SKM-1 (cell line): ENCODE results near the gene IBA57.

Source experiments
- DNase-seq: peaks from one replicate; lab custom pipeline; 2025; ENCODE audit not compliant: unreplicated experiment; lab: John Stamatoyannopoulos, UW

Gene IBA57

GRCh38 chr1:228165372-228166169 lies at the start of gene IBA57:
TSS of gene IBA57 (plus strand) at chr1:228165804. CDS start at chr1:228165817, 13 bp downstream.
- peak; percentile 99 for DNase-seq

GRCh38 chr1:228117335-228117734 lies 48.3 kb upstream of the IBA57 start:
- no peak for DNase-seq

GRCh38 chr1:228118040-228118439 lies 47.6 kb upstream of the IBA57 start:
- DNase-seq: no peak

- DNase-seq: no peak
Observed at GRCh38 chr1:228120351-228120750, 45.3 kb upstream of the IBA57 start.

GRCh38 chr1:228120857-228121489 lies 44.6 kb upstream of the IBA57 start:
- no peak for DNase-seq

- no peak for DNase-seq
Observed at GRCh38 chr1:228122921-228123441, 42.6 kb upstream of the IBA57 start.

- no peak for DNase-seq
Observed at GRCh38 chr1:228123505-228123904, 42.1 kb upstream of the IBA57 start.

- no peak for DNase-seq
Observed at GRCh38 chr1:228125185-228125584, 40.4 kb upstream of the IBA57 start.

GRCh38 chr1:228131766-228132165 lies 33.8 kb upstream of the IBA57 start:
- DNase-seq: no peak

GRCh38 chr1:228134591-228134990 lies 31.0 kb upstream of the IBA57 start:
- no peak for DNase-seq

- no peak for DNase-seq
Observed at GRCh38 chr1:228136901-228137300, 28.7 kb upstream of the IBA57 start.

- no peak for DNase-seq
Observed at GRCh38 chr1:228139406-228139930, 26.1 kb upstream of the IBA57 start.

- peak; percentile 100 for DNase-seq
Observed at GRCh38 chr1:228139931-228140723, 25.5 kb upstream of the IBA57 start, which contains the start of gene GUK1. TSS of gene GUK1 (plus strand) at chr1:228140279. CDS start at chr1:228140303, 24 bp downstream.

- DNase-seq: no peak
Observed at GRCh38 chr1:228140724-228141225, 24.8 kb upstream of the IBA57 start.

GRCh38 chr1:228141226-228142044 lies 24.2 kb upstream of the IBA57 start:
- no peak for DNase-seq

- no peak for DNase-seq
Observed at GRCh38 chr1:228142155-228142691, 23.4 kb upstream of the IBA57 start.

GRCh38 chr1:228142701-228143136 lies 22.9 kb upstream of the IBA57 start:
- DNase-seq: no peak

GRCh38 chr1:228143480-228144192 lies 22.0 kb upstream of the IBA57 start:
- DNase-seq: no peak
